HepG2 (cell line): Measurements from ENCODE around the gene PRDX6. TPM values are rescaled to one million over a fixed set of nuclear protein-coding genes. Genes with fewer than 3 reads are reported as not detected.

ENCODE experiments used
- ATAC-seq: fragments of 200-7000 bp; cut with Tn5 transposase; 3 replicates; pipeline ENCODE4 v1.9.1; 2020; ENCODE audit warnings: mild to moderate bottlenecking, moderate library complexity
- BruUV-seq: library from RNA; stranded (reverse); fragments of 400-500 nt; replicated peaks from 2 replicates; lab custom pipeline; 2021; lab: Mats Ljungman, UMichigan
- CTCF ChIA-PET: fragments of 300-600 bp; formaldehyde crosslinking; extraction: SDS; loops from one replicate; lab custom pipeline; 2021; ENCODE audit warnings: low total read pairs, inconsistent platforms, low intra/inter-chr PET ratio; lab: Yijun Ruan, JAX
- POLR2A ChIA-PET: fragments of 350-600 bp; sonication (Branson Sonifier 250); formaldehyde crosslinking; loops from one replicate; lab custom pipeline; 2020; ENCODE audit warnings: antibody characterized with exemption, inconsistent platforms; lab: Yijun Ruan, JAX
- DNase-seq: peaks from one replicate; pipeline ENCODE4 v3.0.0-alpha.2; 2015; ENCODE audit warnings: low spot score
- FAIRE-seq: peaks from 3 replicates; lab custom pipeline; 2011; peaks lifted over from hg19 to GRCh38; lab: Jason Lieb, UNC
- H2AFZ ChIP-seq: one replicate; pipeline ENCODE4 v1.6.1; 2011; ENCODE audit warnings: low read length, inconsistent platforms
- H3K27ac ChIP-seq: fragments of 300-600 bp; 3 replicates; pipeline ENCODE4 v1.8.0; 2011; ENCODE audit warnings: mixed run types, mild to moderate bottlenecking, mixed read lengths, low read length, inconsistent platforms; ENCODE audit not compliant: insufficient read depth; ENCODE audit errors: extremely low read length
- H3K27me3 ChIP-seq, 2 experiments: fragments of 200-600 bp in 1 of 2; 2 replicates in 1 of 2; 3 replicates in 1 of 2; pipeline versions ENCODE4 v1.6.0 to v1.8.0; 2011; ENCODE audit warnings: low read length in 2 of 2, mild to moderate bottlenecking in 2 of 2, moderate library complexity in 2 of 2, inconsistent platforms in 1 of 2; ENCODE audit not compliant: insufficient read depth in 2 of 2, control insufficient read depth in 1 of 2
- H3K36me3 ChIP-seq, 2 experiments: fragments of 200-600 bp in 1 of 2; replicated peaks in 1 of 2; 2 replicates in 1 of 2; 3 replicates in 1 of 2; pipeline versions ENCODE4 v1.5.1 to v1.8.0; 2011; ENCODE audit warnings: low read length in 2 of 2, inconsistent platforms in 1 of 2; ENCODE audit not compliant: insufficient read depth in 2 of 2, control insufficient read depth in 1 of 2
- H3K4me1 ChIP-seq: 2 replicates; pipeline ENCODE4 v1.5.1; 2012; ENCODE audit warnings: low read length, inconsistent platforms; ENCODE audit not compliant: insufficient read depth
- H3K4me2 ChIP-seq: 2 replicates; pipeline ENCODE4 v1.6.0; 2011; ENCODE audit warnings: low read depth, low read length, inconsistent platforms
- H3K4me3 ChIP-seq, 3 experiments: fragments of 200-600 bp in 1 of 3; sonication (generic), shearing (Covaris generic) in 1 of 3; replicated peaks in 1 of 3; 2 replicates each; pipeline ENCODE4 v1.5.1; 2011 to 2016; ENCODE audit warnings: low read length in 3 of 3, inconsistent platforms in 2 of 3, low read depth in 2 of 3, mild to moderate bottlenecking in 2 of 3, control low read depth in 1 of 3, mixed read lengths in 1 of 3; ENCODE audit not compliant: insufficient read depth in 1 of 3
- H3K79me2 ChIP-seq: one replicate; pipeline ENCODE4 v1.6.1; 2011; ENCODE audit warnings: low read length, inconsistent platforms; ENCODE audit not compliant: insufficient read depth
- H3K9ac ChIP-seq: 2 replicates; pipeline ENCODE4 v1.6.0; 2011; ENCODE audit warnings: mild to moderate bottlenecking, low read depth, low read length, inconsistent platforms; ENCODE audit not compliant: insufficient read depth
- H3K9me3 ChIP-seq: 2 replicates; pipeline ENCODE4 v1.5.1; 2012; ENCODE audit warnings: mild to moderate bottlenecking, low read length
- H4K20me1 ChIP-seq: 2 replicates; pipeline ENCODE4 v1.6.0; 2011; ENCODE audit warnings: inconsistent platforms, mild to moderate bottlenecking, low read length, moderate library complexity; ENCODE audit not compliant: insufficient read depth
- CHD2 ChIP-seq: IDR thresholded peaks from 2 replicates; pipeline ENCODE4 v1.6.1; 2011; ENCODE audit warnings: low read depth, low read length, improper control_type of control experiment
- DBP ChIP-seq: sonication (generic); formaldehyde crosslinking; IDR thresholded peaks from 2 replicates; pipeline ENCODE4 v1.4.0; 2020; ENCODE audit warnings: missing genetic modification reagents; ENCODE audit errors: not compliant biosample characterization
- E2F5 ChIP-seq: sonication (generic); formaldehyde crosslinking; conservative IDR thresholded peaks from 2 replicates; pipeline ENCODE4 v1.4.0; 2020; ENCODE audit warnings: missing genetic modification reagents
- FOXP4 ChIP-seq: sonication (generic); formaldehyde crosslinking; IDR thresholded peaks from 2 replicates; pipeline ENCODE4 v1.4.0; 2020; ENCODE audit warnings: missing genetic modification reagents
- KLF11 ChIP-seq: IDR thresholded peaks from 2 replicates; pipeline ENCODE4 v1.6.1; 2016; ENCODE audit warnings: missing compliant biosample characterization
- TEF ChIP-seq: sonication (generic); formaldehyde crosslinking; IDR thresholded peaks from 2 replicates; pipeline ENCODE4 v1.5.0; 2020; ENCODE audit warnings: missing genetic modification reagents
- ZFP82 ChIP-seq: sonication (generic); formaldehyde crosslinking; IDR thresholded peaks from 2 replicates; pipeline ENCODE4 v1.5.1; 2020; ENCODE audit warnings: mild to moderate bottlenecking, missing genetic modification reagents, borderline replicate concordance
- ZNF362 ChIP-seq: sonication (generic); formaldehyde crosslinking; IDR thresholded peaks from 2 replicates; pipeline ENCODE4 v1.4.0; 2020; ENCODE audit warnings: missing genetic modification reagents, mild to moderate bottlenecking, borderline replicate concordance
- ZNF562 ChIP-seq: sonication (generic); formaldehyde crosslinking; IDR thresholded peaks from 2 replicates; pipeline ENCODE4 v1.8.0; 2022; ENCODE audit warnings: missing genetic modification reagents, borderline replicate concordance
- ZNF83 ChIP-seq: sonication (generic); formaldehyde crosslinking; IDR thresholded peaks from 2 replicates; pipeline ENCODE4 v1.4.0; 2020; ENCODE audit warnings: missing genetic modification reagents, mild to moderate bottlenecking, borderline replicate concordance
- ZSCAN20 ChIP-seq: sonication (generic); formaldehyde crosslinking; IDR thresholded peaks from 2 replicates; pipeline ENCODE4 v1.4.0; 2020; ENCODE audit warnings: missing genetic modification reagents, mild to moderate bottlenecking, borderline replicate concordance
- WGBS: methylation state at CpG from one replicate; pipeline ENCODE4 v1.1.6; 2017; ENCODE audit warnings: low lambda C conversion rate; 5-methylcytosine and 5-hydroxymethylcytosine counted together
- in situ Hi-C: cut with HindIII; loops from 2 replicates; pipeline ENCODE4 v1.10.0; 2017; ENCODE audit warnings: low pct_unique_long_range_greater_than_20kb; ENCODE audit not compliant: extremely low pct_ligation_motif_present
- intact Hi-C: fragments of 100-400 bp; cut with micrococcal nuclease; formaldehyde crosslinking; loops from one replicate; pipeline ENCODE4 v1.10.0; 2022; ENCODE audit not compliant: unreplicated experiment
- polyA plus RNA-seq, 8 experiments: library from polyadenylated mRNA; depleted of rRNA in 3 of 8; stranded (reverse) in 7 of 8; unstranded in 1 of 8; fragments of >200 nt; fragmentation: Illumina TruSeq in 4 of 8; extraction: Trizol in 4 of 8; gene quantifications; 2 replicates each; pipeline versions ENCODE4 v1.2.1 to v1.2.3, GENCODE V29; 2011 to 2016; ENCODE audit warnings: low read depth in 4 of 8, missing spikeins in 1 of 8, mixed read lengths in 1 of 8; ENCODE audit not compliant: insufficient read depth in 1 of 8
- total RNA-seq, 5 experiments: library from RNA; depleted of rRNA; stranded (reverse); fragments of >200 nt; fragmentation: Illumina TruSeq; extraction: Trizol; gene quantifications; 2 replicates each; pipeline ENCODE4 v1.2.3, GENCODE V29; 2016; ENCODE audit warnings: low read depth in 1 of 5

PRDX6 gene
- total and polyA plus RNA-seq, 2 of the 13 experiments (the other 11 are each of a cell fraction or from before 2014, with no cell fraction given), result 224 to 309 TPM

- DNase-seq, result no peak
- no peak for FAIRE-seq
- in situ Hi-C loops, result no loop called here
Measured at GRCh38 chr1:173444757-173445156, 32.4 kb upstream of the PRDX6 start.

More at GRCh38 chr1:173444757-173445156, 32.4 kb upstream of the PRDX6 start:
- CTCF ChIA-PET, result no interaction called here
- Histone ChIP-seq H3K36me3 (no peaks in the 10 kb centered on the region), H3K4me1 (peaks cover 13% of the 10 kb centered on the region), H3K27me3 (no peaks in the 10 kb centered on the region), H3K9me3 (no peaks in the 10 kb centered on the region), H4K20me1 (no peaks in the 10 kb centered on the region), H3K4me3 (no peak overlapping the region), H3K4me2 (no peak overlapping the region), H3K27ac (no peak overlapping the region), H3K9ac (no peak overlapping the region), H3K79me2 (no peaks in the 10 kb centered on the region), H2AFZ (no peak overlapping the region)
- intact Hi-C loops, result no loop called here
- TF ChIP-seq E2F5 (CRISPR knock-in tag) (no peak), DBP (no peak), ZNF362 (CRISPR knock-in tag) (no peak), ZNF562 (no peak), ZSCAN20 (CRISPR knock-in tag) (no peak), ZFP82 (CRISPR knock-in tag) (no peak), ZNF83 (CRISPR knock-in tag) (no peak), TEF (CRISPR knock-in tag) (no peak), KLF11 (CRISPR knock-in tag) (no peak), FOXP4 (CRISPR knock-in tag) (no peak), CHD2 (no peak)
- no TSS peak for BruUV-seq
- no peak for ATAC-seq
- 100% methylated on average over 1 of the region's 1 CpG for WGBS
- POLR2A ChIA-PET, result no interaction called here
